ENCODE results near the gene NXPH1.

GRCh38 chr7:8481752-8482446, 48.5 kb downstream of the NXPH1 start:
- TF ChIP-seq CTCF (optimal IDR thresholded peaks at IDR 0.05 in 1 of 3, IDR thresholded peaks at IDR 0.05 in 1 of 3, conservative IDR thresholded peaks at IDR 0.05 in 1 of 3; ENCODE audit: extremely low read depth in 1 of 3, insufficient read depth in 2 of 3, low read length in 3 of 3) (no peak), EZH2 (IDR thresholded peaks at IDR 0.05; ENCODE audit: low read length) (no peak)

Measured in keratinocyte (primary cell).